HG02852 (cell line): ENCODE data around the gene ANKRD7.

Source experiments
- ATAC-seq: cut with Tn5 transposase; IDR thresholded peaks from one replicate; pipeline ENCODE4 v1.9.1; 2021; ENCODE audit warnings: mild to moderate bottlenecking, moderate library complexity; ENCODE audit not compliant: unreplicated experiment

The ANKRD7 gene, protein sequence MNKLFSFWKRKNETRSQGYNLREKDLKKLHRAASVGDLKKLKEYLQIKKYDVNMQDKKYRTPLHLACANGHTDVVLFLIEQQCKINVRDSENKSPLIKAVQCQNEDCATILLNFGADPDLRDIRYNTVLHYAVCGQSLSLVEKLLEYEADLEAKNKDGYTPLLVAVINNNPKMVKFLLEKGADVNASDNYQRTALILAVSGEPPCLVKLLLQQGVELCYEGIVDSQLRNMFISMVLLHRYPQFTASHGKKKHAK

DNA sequence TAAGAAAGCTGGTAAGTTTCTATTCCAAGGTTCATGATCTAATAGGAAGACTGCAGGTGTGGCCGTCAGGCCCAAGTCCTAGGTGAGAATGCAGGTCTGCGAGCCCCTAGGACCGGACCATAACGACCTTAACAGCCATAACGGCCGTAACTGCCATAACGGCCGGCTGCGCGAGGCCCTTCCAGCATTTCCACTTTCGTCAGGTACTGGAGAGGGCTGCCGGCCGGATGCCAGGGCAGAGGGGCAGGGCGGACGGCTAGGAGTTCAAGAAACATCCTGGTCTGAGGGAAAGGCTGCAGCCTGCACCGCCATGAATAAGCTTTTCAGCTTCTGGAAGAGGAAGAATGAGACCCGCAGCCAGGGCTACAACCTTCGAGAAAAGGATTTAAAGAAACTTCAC lies at the start of gene ANKRD7:
Gene ANKRD7, plus strand, starts transcription at position 184 of the 400 bp plus-strand sequence. Its CDS starts 127 bp downstream, at position 311.
- ATAC-seq, result no peak

DNA sequence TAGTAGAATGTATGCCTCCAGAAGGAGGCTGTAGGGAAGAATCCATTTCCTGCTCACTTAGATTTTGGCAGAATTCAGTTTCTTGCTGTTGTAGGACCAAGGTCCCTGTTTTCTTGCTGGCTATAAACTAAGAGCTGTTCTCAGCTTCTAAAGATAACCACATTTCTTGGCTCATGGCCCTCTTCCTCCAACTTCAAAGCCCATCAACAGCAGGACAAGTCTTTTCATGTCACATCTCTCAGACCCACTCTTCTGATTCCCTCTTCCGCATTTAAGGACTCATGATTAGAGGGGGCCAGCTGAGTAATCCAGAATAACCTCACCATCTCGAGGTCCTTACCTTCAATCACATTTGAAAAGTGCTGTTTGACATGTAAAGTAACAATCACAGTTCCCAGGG lies 48.8 kb upstream of the ANKRD7 start:
- no peak for ATAC-seq

DNA sequence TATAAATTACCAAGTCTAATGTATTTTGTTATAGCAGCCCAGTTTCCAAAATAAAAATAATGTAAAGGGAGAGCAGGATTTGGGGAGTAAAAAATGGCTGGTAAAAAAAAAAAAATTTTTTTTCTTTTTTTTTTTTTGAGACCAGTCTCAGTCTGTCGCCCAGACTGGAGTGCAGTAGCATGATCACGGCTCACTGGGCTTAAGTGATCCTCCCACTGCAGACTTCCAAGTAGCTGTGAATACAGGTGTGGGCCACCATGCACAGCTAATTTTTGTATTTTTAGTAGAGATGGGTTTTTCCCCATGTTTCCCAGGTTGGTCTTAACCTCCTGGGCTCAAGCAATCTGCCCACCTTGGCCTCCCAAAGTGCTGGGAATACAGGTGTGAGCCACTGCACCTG lies 45.3 kb upstream of the ANKRD7 start:
- ATAC-seq, result no peak

DNA sequence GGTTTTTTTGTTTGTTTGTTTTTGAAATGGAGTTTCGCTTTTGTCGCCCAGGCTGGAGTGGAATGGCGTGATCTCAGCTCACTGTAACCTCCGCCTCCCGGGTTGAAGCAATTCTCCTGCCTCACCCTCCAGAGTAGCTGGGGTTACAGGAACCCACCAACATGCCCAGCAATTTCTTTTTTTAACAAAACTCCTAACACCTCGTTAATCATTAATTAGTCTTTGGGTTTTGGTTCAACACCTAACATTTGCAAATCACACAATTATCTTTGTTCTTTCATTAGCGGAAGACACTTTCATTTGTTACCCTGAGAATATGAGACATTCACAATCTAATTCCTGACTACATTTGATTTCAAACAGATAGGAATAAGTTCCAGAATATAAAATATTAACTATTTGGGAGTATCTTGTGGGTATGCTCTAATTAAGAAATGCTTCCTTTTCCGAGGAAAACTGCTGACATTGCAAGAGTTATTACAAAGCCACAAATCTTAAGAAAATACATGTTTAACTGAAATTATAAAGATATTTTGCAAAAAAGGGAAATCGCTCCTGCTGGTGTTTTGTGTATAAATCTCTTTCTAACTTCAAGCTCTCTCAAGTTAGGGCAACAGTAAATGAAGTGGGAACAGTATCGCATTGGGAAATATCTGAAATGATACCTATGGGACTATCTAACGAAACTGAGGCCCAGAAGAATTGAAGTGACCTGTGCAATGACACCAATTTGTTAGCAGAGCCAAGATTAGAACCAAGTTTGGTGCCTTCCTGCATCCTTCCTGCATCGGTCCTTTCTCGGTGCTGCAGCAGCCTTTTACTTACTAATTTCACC lies 41.7 kb upstream of the ANKRD7 start:
- no peak for ATAC-seq

DNA sequence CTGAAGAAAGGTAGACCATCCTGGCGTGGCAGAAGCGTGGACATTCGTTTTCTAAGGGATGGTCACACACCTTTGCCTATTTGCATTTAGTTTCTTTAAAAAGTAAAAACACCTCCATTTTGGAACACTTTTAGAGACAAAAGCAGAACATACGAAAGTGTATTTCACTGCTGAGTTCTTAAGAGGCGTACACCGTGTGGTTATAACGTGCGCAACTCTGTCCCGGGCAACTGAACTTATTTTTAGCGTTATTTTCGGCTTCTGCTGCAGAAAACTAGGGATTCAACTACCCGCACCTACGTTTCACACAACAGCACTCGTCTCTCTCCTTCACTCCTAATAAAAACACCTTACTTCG lies 41.1 kb upstream of the ANKRD7 start:
- peak; percentile 1 for ATAC-seq

DNA sequence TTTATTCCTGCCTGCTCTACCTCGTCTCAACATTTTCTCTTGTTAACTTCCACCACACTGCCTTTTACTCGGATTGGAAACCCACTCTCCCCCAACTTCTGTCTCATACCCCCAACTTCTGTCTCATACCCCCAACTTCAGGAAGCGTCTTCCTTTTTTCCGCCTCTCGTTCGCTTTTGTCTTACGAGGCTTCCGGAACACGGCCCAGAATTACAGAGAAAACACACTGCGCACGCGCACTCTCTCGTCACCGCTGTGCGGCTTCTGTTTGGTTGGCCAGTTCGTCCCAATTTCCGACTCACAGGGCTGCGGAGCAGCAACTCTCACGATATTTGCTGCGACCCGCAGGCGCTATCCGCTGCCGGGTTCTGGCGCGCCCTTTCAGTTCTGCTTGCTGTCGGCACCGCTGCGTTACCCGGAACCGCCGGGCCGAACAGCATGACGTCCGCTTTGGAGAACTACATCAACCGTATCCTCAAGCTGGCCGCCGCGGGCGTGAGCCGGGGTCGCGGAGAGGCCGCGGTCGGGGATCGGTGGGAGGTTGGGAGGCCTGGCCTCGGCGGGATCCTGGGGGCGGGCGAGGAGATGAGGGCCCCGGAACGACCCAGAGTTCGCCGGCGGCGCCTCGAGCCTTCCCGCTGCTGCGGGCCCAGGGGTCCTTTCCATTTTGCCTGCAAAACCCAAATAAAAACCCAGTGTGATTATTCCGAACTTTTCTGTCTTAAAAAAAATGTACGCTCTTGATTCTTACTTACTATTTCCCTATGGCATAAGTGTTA lies 40.5 kb upstream of the ANKRD7 start, which contains the start of gene LSM8:
Gene LSM8, plus strand, starts transcription at position 379 of the 779 bp plus-strand sequence. Its CDS starts 60 bp downstream, at position 439.
- peak; percentile 96 for ATAC-seq

DNA sequence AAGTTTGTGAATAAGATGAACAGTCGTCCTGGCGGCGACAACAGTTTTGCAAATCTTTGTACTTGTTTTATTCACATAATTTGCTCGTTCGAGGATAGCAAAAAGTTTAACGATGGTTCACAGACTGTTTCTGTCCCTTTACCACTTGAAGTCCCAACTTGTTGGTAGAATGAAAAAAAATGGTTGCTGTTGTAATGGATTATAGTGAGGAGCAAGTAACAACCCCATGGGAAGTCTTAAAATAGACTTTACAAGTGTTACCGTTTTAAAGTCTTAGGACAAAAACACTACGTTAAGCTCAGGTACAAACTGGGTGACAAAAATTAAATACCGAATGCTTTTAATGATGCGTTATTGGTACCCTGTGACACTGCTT lies 40.0 kb upstream of the ANKRD7 start:
- no peak for ATAC-seq

DNA sequence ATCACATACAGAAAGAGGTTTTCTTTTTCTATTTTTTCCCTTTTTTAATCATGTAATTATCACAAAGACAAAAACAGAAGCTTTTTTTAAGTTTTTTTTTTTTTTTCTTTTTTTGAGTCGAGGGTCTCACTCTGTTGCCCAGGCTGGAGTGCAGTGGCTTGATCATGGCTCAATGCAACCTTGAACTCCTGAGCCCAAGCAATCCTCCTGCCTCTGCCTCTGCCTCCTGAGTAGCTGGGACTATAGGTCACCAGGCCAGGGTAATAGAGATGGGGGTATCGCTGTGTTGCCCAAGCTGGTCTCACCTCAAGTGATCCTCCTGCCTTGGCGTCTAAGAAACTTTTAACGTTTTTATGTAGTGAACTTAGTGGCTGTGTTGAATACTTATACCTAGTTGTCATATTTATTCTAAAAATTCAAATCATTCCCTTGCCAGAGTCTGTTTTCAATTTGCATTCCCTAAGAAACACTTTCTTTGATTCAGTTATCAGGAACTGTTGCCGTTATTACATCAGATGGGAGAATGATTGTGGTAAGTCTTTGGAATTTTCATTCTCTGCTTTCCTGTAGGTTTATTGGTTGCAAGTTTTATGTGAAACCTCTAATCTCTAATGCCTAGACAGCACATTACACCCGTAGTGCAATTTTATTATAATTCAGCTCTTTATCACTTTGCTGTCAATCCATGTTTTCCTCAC lies 39.2 kb upstream of the ANKRD7 start:
- no peak for ATAC-seq

DNA sequence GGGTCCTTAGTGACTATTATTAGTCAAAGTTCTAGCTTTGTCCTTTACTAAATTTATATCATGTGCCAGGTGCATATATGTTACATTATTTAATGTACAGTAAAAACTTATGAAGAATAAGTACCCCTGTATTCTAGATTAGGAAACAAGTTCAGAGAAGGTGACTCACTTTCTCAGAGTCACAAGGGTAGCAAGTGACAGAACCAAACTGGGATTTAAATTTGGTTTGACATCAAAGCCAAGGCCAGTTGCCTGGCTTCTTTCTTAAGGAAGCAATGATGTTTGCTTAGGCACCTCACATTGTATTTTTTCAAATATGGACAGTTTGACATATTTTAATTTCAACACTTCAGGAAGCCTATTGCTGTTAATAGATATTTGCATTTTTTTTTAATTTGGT lies 38.0 kb upstream of the ANKRD7 start:
- ATAC-seq, result no peak

DNA sequence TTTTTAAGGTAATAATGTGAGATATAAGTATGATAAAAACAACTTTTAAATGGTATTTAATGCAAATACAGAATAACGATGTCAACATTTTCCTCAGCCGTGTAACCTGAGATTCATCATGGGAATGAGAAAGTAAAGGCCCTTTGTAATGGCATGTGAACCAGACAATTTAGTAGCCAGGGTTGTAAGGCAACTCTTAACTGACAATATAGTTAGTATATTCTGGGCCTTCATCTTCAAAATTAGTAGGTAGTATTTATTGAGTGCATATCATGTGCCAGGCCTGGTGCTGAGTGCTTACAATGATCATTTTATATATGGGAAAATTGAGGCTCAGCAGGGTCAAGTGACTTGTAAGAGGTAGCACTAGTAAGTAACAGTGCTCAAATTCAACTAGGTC lies 29.9 kb upstream of the ANKRD7 start:
- no peak for ATAC-seq

DNA sequence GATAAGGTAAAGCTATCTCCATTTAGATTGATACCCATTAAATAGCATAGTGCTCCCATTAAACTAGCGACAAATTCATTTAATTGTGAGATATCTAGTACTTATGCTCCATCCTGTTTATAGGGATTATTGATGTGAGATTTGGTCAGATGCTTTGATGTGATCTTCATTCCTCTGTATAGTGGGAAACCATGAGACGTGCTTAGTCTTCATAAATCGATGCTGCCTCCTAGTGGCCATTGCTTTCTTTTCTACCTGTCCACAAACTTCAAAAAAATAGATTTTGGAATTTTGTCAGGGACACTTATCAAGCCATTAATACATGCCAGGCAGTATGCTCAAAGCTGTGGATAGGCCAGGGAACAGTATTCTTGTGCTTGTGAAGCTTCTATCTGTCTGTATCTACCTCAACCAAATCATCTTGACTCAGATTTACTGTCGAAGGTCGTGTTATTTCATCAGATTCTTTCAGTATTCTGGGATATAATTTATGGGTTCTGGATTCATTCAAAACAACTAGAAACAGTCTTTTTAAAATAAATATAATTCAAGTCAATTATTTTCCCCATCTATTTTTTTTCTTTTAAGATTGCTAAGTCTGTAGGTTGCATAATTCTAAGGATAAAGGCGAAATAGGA lies 28.5 kb upstream of the ANKRD7 start:
- ATAC-seq, result peak; percentile 80

DNA sequence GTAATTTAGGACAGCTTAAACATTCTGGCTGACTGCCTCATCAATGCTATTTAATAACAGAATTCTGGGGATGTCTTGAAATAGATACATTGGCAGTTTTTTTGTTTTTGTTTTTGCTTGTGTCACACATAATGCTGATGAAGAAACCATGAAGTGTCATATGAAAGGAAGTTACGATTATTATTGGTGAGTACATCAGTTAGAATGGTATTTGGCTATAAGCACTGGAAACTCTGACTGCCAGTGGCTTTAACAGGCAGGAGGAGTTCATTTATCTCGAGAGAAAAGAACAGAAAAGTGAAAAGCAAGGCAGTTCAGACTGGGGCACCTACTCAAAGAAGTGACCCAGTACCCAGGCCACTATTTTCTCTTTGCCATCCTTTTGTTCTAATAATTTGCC lies 22.4 kb upstream of the ANKRD7 start:
- ATAC-seq, result no peak

DNA sequence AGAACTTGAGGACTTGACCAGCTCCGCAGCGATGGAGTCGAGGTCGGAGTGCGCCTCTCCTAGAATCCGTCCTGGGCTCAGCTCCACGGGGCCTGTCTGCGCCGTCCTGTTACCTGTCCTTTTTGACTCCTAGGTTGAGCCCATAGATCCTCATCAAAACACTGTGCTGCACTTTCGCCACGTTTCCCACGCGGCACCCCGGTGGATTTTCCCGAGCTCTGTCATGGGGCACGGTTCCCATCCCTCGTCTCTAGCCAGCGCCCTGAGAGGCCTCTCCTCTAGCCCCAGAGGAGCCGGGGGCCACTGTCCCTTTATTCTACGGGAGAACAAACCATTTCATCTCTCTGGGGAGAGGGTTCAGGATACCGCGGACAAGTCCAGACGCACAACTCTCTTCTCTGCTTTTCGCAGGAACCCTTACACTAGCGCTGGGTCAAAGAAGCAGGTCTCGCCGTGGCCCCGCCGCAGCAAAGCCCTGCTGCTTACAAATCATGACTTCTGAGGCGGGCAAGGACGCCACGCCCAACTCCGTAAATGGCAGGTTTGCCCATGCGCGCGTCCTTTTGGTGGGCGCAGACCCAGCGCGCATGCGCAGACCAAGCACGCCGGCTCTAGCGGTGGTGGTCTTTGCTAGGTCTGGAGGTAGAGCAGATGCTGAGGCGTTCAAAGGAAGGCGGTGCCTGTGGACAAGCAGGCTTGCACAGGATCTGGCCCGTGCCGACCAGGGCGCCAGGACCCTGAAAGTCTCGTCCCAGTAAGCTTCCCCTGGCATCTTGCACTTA lies 10.3 kb upstream of the ANKRD7 start:
- peak; percentile 96 for ATAC-seq

DNA sequence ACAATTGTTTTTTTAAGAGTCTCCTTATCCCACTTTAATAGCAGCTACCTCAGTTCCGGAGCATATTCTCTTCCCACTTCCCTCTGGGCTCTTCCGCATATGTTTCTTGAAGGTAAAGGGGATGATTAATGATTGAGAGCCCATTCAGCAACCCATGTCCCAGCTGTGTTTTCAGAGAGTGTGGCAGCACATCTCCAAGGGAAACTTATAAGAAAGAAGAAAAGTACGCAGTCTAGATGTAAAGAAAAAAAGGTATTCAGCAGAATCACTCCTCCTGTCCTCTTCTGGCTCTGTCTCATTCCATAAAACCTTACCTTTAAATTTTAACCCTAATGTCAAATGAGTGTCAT lies 9.7 kb upstream of the ANKRD7 start:
- ATAC-seq, result peak; percentile 5

DNA sequence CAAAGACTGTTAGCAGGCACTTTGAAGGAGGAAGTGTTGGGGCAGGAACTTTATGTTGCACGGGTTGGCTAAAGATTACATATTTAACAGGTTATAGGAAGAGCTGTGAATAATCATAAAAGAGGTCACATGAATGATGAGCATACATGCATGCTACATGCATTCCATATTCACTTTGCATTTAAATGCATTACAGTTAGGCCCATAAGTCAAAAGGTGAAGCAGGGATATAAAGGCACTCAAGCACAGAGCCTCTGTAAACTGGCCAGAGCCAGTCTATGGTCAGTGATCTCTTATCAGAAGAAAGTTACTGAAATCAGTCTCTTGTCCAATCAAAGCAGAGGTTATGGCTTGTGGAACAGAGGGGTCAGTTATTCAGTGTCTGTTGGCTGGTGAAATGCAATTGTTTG lies 7.3 kb upstream of the ANKRD7 start:
- no peak for ATAC-seq

DNA sequence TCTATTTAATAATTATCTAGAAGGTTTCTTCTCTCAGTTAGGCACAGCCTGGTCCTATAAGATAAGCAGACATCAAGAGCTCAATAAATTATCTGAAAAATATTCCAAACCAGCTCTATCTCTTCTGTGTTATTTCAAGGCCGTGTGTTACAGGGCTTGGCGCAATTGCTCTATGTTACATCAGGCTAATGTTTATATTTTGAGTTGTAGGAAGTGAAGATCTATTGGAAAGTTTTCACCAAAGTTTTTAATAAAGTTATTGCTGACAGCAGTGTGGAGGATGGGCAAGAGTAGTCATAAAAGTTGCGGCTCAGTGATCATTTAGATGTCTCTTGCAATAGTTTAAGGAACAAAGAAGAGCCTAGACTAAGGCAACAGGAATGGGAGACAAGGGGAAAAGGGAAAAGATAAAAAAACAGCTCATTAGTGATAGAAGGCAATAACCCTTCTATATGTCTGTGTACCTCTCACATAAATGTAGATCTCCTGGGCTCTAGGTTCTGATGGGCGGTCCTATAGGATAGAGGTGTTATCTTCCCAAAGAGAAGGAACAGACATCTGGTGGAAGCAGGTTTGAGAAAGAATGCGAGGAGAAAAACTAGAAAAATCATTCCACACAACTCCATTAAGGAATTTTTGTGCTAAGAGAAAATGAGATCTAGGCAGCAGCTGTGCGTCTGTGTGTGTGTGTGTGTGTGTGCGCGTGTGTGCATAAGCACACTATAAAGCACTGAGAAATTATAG lies 5.9 kb upstream of the ANKRD7 start:
- no peak for ATAC-seq

DNA sequence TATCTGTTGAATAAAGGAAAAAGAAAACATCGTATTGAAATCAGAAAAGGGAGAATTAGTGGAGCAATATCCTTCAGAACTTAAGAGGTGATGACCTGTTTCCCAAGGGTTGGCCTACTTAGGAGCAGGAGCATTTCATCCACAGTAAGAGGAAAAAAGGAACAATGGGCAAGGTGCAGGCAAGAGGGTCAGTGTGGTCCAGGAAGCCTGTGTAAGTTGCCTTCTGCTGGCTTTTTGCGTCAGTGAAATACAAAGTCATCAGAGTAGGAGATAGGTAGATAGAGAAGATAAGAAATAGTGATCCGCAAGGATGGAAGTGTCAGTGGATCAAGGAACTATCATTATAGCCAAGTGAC lies 5.4 kb upstream of the ANKRD7 start:
- ATAC-seq, result no peak

DNA sequence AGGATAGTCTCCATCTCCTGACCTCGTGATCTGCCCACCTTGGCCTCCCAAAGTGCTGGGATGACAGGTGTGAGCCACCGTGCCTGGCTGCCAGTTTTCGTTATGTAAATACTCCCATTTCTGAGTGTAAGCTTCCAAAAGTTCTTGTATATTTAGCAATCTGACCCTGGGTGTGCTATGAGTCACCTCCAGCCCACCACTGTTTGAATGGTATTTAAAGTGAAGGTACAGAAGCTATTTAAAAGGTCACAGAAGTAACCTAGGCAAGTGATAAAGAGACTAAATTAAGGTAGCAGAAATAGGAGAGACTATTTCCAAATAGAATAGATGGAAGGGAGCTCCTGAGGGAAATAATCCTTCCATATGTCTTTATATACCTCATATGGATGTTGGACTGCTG lies 3.9 kb upstream of the ANKRD7 start:
- ATAC-seq, result no peak

DNA sequence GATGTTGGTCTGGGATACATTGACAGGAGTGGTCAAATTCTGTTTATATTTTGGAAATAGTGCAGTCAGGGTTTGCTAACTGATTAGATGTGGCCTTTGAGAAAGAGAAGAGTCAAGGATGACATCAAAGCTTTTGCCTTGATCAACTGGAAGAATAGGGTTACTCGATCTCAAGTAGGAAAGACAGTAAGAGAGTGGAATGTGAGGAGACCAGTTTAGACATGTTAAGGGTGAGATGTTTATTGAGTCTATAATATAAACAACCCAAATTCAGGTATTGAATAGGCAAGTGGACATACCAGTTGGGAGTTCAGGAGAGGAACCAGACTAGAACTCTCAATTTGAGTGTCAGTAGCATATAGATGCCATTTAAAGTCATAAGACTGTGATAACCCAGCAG lies 1.9 kb upstream of the ANKRD7 start:
- ATAC-seq, result no peak
